Breast epithelium (tissue), 3 donors: Measurements from ENCODE around the gene TENT4A.

Experiments
- POLR2A ChIP-seq: fragments of 450-650 bp; IDR thresholded peaks from one replicate; pipeline ENCODE4 v1.6.1; 2016; ENCODE audit warnings: antibody characterized with exemption, mild to moderate bottlenecking, moderate library complexity
- POLR2AphosphoS5 ChIP-seq, 3 donors: sonication (generic); formaldehyde crosslinking; IDR thresholded peaks; one replicate each; pipeline ENCODE4 v1.6.1; 2017; ENCODE audit warnings: antibody characterized with exemption in 3 of 3
- TF ChIP-seq, protein P1 (sequence below), 3 donors: fragments of 450-650 bp; IDR thresholded peaks; one replicate each; pipeline ENCODE4 v1.5.1; 2016 to 2017; ENCODE audit warnings: antibody characterized with exemption in 3 of 3, mild to moderate bottlenecking in 3 of 3, moderate library complexity in 3 of 3

DNA sequence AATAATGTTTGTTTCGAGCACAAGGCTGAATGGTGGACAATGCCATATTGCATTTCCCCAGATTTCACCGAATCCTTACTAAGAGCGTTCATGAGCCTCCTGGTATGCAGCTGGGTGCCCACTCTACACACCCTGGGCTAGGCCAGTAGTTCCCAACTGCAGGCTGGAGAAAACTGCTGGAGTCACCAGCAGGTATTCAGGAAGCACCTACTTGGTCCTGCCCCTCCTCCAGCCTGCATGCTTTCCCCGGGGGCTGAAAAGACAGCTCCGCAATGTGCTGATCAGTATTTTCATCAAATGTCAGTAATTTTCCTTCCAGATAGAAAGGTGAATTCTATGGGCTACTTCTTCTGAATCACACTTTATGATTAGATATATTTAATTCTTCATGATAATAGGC, 45.6 kb upstream of the TENT4A start:
- TF ChIP-seq POLR2A (no peak), POLR2AphosphoS5 (IDR thresholded peaks at IDR 0.05) (no peak)
- TF ChIP-seq, protein P1, sequence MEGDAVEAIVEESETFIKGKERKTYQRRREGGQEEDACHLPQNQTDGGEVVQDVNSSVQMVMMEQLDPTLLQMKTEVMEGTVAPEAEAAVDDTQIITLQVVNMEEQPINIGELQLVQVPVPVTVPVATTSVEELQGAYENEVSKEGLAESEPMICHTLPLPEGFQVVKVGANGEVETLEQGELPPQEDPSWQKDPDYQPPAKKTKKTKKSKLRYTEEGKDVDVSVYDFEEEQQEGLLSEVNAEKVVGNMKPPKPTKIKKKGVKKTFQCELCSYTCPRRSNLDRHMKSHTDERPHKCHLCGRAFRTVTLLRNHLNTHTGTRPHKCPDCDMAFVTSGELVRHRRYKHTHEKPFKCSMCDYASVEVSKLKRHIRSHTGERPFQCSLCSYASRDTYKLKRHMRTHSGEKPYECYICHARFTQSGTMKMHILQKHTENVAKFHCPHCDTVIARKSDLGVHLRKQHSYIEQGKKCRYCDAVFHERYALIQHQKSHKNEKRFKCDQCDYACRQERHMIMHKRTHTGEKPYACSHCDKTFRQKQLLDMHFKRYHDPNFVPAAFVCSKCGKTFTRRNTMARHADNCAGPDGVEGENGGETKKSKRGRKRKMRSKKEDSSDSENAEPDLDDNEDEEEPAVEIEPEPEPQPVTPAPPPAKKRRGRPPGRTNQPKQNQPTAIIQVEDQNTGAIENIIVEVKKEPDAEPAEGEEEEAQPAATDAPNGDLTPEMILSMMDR (IDR thresholded peaks at IDR 0.05) = no peak
